ENCODE measurements around the gene AK5. TPM values are rescaled to one million over a fixed set of nuclear protein-coding genes. Genes with fewer than 3 reads are reported as not detected.
A peak's percentile ranks its signal among the peaks of the same experiment; 100 is the strongest.
"Not testable (repeated sequence)": the region's sequence is repeated elsewhere in the genome, so short reads cannot be mapped to it uniquely, and the experiment has no call there.

The AK5 gene
- total RNA-seq, 6 experiments from 2014 or later: 51.9 to 77.6 (median 70.8) TPM

- peaks cover 3% of the 10 kb centered on the region; the same call in 1 of the 2 replicates for H3K27me3 Mint-ChIP-seq (ENCODE audit: insufficient read depth)
- peak overlapping the region; percentile 38 for H3K27ac Mint-ChIP-seq
- H3K4me3 Mint-ChIP-seq: no peak overlapping the region; the same call in 1 of the 2 replicates
- H3K4me1 Mint-ChIP-seq (ENCODE audit: low read depth): peaks cover 66% of the 10 kb centered on the region
- peaks cover 63% of the 10 kb centered on the region for H3K36me3 Mint-ChIP-seq (ENCODE audit: low read depth)
- no peak for TF ChIP-seq CTCF (IDR thresholded peaks at IDR 0.05)
- no peak for DNase-seq
- H3K9me3 Mint-ChIP-seq: peaks cover 2% of the 10 kb centered on the region; the same call in 1 of the 2 replicates
Measured at GRCh38 chr1:77412820-77413530, 131.2 kb downstream of the AK5 start.

- Mint-ChIP-seq H3K36me3 (ENCODE audit: low read depth) (peaks cover 69% of the 10 kb centered on the region), H3K27ac (no peak overlapping the region), H3K27me3 (ENCODE audit: insufficient read depth) (peaks cover 3% of the 10 kb centered on the region; the same call in 1 of the 2 replicates), H3K9me3 (peaks cover 4% of the 10 kb centered on the region; the same call in 1 of the 2 replicates), H3K4me1 (ENCODE audit: low read depth) (peaks cover 64% of the 10 kb centered on the region), H3K4me3 (no peak overlapping the region)
- DNase-seq: no peak
- no peak for TF ChIP-seq CTCF (IDR thresholded peaks at IDR 0.05)
Measured at GRCh38 chr1:77413541-77414335, 131.9 kb downstream of the AK5 start.

DNA sequence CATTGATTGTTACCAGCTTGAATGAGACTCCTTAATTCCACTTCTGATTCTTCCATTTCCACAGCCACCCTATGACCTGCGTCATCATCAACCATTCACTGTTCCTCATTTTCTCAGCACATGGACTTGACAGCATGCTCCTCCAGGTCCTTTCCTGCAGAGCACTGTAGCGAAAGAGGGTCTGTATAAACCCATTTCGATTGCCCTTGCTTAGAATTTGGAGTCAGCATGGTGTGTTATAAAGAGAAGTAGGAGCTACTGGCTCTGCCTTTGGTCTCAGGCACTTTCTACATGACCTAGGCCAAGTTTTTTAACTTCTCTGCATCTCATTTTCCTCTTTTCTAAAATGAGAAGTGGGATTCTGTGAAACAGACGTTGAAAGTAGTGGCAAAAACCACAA is 133.8 kb downstream of the AK5 start:
- Mint-ChIP-seq H3K4me3 (no peak overlapping the region), H3K4me1 (ENCODE audit: low read depth) (peaks cover 72% of the 10 kb centered on the region), H3K27ac (no peak overlapping the region), H3K36me3 (ENCODE audit: low read depth) (peaks cover 75% of the 10 kb centered on the region), H3K27me3 (ENCODE audit: insufficient read depth) (peaks cover 3% of the 10 kb centered on the region; the same call in 1 of the 2 replicates), H3K9me3 (peaks cover 4% of the 10 kb centered on the region; the same call in 1 of the 2 replicates)
- no peak for TF ChIP-seq CTCF (IDR thresholded peaks at IDR 0.05)
- DNase-seq: no peak

DNA sequence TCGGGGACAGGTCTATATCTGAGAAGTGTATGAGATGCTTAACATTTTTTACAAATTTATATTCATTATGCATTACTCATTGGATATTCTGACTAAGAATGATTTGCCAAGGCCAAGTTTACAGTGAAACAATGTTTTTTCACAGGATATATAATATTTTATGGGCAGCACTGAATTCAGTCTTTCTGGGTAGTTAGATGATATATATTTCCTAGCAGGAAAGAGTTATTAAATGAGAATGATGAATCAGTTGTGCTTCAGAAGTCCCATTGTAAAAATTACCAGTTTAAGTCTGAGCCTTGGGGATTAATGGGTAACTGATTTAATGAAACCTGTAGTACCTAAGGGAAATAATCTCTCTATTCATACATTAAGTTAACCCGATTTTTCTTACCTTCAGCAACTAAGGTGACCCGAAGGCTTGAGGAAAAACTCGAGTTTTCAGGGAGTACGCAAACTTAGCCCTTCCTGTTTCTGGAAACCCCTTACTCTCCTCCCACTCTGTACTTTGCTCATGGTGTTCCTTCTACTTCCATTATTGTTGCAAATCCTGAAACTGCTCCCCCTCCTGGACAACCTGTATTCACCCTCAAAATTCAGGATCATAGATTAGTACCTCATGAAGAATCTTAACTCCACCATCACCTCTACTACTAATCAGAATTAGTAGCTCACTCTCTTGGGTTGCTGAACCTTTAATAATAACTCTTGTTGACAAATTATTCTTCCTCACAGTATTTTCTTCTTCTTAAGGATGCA is 135.1 kb downstream of the AK5 start:
- DNase-seq: no peak
- peak overlapping the region; percentile 79 for H3K27ac Mint-ChIP-seq

GRCh38 chr1:77418055-77418454 is 136.2 kb downstream of the AK5 start:
- not testable (repeated sequence) for H3K27ac Mint-ChIP-seq; H3K27me3 Mint-ChIP-seq (ENCODE audit: insufficient read depth)

More for the DNA sequence above, 135.1 kb downstream of the AK5 start:
- Mint-ChIP-seq H3K4me3 (peak overlapping the region; percentile 44), H3K36me3 (ENCODE audit: low read depth) (peaks cover 77% of the 10 kb centered on the region), H3K9me3 (peaks cover 4% of the 10 kb centered on the region; the same call in 1 of the 2 replicates), H3K27me3 (ENCODE audit: insufficient read depth) (peaks cover 3% of the 10 kb centered on the region; the same call in 1 of the 2 replicates), H3K4me1 (ENCODE audit: low read depth) (peaks cover 70% of the 10 kb centered on the region)
- peak; percentile 78 for TF ChIP-seq CTCF (IDR thresholded peaks at IDR 0.05)

More at GRCh38 chr1:77418055-77418454, 136.2 kb downstream of the AK5 start:
- peaks cover 64% of the 10 kb centered on the region for H3K4me1 Mint-ChIP-seq (ENCODE audit: low read depth)
- not testable (repeated sequence) for DNase-seq, H3K4me3 Mint-ChIP-seq, H3K9me3 Mint-ChIP-seq
- peaks cover 74% of the 10 kb centered on the region for H3K36me3 Mint-ChIP-seq (ENCODE audit: low read depth)

All from HFFc6 (cell line).